SH-SY5Y (cell line): ENCODE results near the gene IGSF22.

Experiments used
- GATA2 ChIP-seq: IDR thresholded peaks from 2 replicates; pipeline ENCODE4 v1.6.1; 2011; ENCODE audit warnings: mild to moderate bottlenecking, low read depth, low read length
- GATA3 ChIP-seq: IDR thresholded peaks from 2 replicates; pipeline ENCODE4 v1.6.1; 2011; ENCODE audit warnings: low read depth, mild to moderate bottlenecking, low read length, moderate library complexity

The IGSF22 gene

DNA sequence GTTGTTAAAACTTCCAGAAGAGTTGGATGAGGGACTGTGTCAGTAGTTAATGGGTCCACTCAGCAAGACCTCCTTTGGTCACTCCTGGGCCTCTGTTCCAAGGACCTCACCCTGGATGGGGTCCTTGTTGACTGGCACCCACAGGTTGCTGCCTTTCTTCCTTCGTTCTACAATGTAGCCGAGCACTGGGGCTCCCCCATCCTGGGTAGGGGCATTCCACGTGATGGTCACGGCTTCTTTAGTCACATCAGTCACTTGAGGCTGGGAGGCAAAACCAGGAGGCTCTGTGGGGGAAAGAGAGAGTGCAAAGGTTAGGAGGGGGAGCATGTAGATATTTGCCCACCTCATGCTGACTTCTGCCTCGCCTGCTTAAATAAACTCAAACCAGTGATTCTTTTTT lies 15.4 kb downstream of the IGSF22 start:
- no peak for TF ChIP-seq GATA3

DNA sequence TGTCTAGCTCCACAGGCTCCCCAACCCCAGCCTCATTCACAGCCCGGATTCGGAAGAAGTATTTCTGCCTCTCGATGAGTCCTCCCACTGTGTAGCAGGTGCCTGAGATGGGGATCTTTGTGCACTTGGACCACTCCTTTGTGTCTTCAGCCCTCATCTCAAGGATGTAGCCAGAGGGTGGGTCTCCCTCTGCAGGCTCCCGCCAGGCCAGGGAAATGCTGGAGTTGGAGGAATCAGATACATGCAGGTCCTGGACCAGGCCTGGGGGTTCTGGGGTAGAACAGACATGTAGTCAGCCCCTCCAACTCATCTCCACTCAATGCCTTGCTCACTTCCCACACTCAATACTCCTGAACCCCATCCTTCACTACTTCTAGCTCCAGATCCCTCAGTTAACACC lies 16.6 kb downstream of the IGSF22 start:
- TF ChIP-seq GATA3 (no peak), GATA2 (no peak)

DNA sequence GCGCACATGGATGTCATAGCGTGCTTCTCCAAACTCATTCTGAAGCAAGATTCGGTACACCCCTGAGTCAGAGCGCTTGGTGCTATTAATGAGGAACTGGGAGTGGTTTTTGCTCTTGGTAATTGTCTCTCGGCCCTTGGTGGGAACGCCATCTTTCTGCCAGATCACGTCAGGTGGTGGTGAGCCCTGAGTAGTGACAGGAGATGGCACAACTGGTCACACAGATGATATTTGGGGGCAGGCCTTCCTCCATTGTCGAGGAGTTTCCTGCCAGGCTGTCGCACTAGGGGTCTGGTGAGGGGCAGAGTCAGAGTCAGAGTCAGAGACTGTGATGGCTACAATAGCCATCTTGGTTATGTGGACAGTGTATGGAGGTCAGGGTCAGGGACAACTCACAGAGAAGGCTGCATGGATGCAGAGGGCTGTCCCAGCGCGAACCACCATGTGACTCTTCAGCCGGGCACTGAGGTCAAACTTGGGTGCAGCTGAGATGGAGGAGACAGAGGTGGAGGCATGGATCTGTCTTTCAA lies 18.1 kb downstream of the IGSF22 start:
- TF ChIP-seq GATA3 (no peak), GATA2 (no peak)

- no peak; the same call in 1 of the 2 replicates for TF ChIP-seq GATA2
- TF ChIP-seq GATA3, result no peak
Measured at GRCh38 chr11:18706330-18707243, 19.4 kb downstream of the IGSF22 start.

DNA sequence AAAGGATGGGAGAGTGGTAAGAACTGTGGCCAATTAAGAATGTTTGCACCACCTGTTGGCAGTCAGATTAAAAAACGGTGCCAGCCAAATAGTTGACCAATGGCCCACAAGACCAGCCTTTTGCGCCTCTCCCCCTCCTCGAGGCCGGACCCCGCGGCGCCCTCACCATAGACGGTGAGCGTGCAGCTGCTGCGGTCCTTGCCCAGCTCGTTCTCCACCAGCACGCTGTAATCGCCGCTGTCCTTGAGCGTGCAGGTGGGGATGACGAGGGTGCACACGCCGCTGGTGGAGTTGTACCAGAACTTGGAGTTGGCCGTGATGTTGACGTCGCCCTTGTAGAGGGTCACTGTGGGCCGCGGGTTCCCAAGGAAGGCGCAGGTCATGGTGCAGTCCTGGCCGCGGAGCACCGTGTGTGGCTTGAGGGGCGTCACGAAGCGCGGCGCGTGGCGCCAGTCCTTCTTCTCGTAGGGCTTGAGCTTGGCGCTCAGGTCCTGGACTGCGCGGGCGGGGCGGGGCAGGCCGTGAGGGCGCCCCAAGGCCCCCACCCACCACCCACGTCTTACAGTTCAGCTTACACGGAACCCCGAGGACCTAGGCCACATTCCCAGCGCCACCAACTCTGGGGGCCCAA lies 20.2 kb downstream of the IGSF22 start:
- TF ChIP-seq GATA3 (no peak), GATA2 (no peak)

- TF ChIP-seq GATA3 (no peak), GATA2 (no peak)
Measured at GRCh38 chr11:18704698-18705097, 21.3 kb downstream of the IGSF22 start.

DNA sequence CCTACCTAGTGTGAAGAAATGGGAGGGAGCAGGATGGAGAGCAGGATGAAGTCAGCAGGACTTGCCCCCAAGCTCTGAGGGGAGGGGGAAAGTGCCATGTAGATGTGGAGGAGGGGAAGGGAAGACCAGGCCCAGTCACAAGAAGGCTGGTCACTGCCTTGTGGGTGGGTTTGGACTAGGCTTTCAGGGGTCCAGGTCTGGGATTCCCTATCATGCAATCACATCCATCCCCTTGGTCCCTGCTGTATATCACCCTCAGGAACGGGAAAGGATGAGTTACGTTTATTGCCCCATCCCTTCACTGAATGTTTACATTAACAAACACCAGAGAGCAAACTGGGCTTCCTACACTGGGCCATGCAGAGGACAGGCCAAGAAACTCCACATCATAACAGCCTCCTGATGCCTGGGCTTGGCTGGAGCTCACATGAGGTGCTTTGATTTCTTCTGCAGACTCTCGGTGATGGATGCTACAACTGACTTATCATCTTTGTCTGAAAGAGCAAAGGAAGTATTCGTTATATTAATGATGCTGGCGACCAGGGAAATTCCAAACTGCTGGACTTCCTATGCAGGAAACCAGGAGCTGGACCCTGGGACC lies 21.8 kb downstream of the IGSF22 start:
- TF ChIP-seq GATA2 (no peak), GATA3 (no peak)

- no peak for TF ChIP-seq GATA2
- no peak for TF ChIP-seq GATA3
Measured at GRCh38 chr11:18703001-18703763, 22.8 kb downstream of the IGSF22 start.

DNA sequence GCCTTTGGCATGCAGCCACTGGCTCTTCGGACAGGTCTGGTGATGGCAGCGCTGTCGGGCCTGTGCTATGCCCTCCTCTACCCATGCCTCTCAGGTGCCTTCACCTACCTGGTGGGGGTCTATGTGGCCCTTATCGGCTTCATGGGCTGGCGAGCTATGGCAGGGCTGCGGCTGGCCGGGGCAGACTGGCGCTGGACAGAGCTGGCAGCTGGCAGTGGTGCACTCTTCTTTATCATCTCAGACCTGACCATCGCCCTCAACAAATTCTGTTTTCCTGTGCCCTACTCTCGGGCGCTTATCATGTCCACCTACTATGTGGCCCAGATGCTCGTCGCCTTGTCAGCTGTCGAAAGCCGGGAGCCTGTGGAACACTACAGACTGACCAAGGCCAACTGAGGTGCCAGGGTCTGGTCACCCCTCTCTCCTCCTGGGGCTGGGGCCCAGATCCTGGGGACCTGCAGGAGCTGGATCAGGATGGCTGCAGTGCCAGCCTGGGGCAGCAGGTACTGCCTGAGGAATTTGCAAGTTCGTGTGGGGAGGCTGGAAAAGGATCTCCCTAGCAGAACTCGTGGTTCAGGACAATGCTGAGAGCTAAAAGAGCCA lies 24.3 kb downstream of the IGSF22 start:
- no peak for TF ChIP-seq GATA3

DNA sequence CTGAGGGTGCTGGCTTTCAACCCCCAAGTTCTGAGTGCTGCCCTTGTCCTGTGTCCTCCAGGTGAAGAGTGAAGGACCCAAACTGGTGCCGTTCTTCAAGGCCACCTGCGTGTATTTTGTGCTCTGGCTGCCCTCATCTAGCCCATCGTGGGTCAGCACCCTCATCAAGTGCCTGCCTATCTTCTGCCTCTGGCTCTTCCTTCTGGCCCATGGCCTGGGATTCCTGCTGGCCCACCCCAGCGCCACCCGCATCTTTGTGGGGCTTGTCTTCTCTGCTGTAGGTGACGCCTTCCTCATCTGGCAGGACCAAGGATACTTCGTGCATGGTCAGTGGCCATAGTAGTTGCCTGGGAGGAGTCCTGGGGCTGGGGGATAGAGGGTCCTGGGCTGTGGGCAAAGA lies 25.1 kb downstream of the IGSF22 start:
- TF ChIP-seq GATA3 (no peak), GATA2 (no peak)

DNA sequence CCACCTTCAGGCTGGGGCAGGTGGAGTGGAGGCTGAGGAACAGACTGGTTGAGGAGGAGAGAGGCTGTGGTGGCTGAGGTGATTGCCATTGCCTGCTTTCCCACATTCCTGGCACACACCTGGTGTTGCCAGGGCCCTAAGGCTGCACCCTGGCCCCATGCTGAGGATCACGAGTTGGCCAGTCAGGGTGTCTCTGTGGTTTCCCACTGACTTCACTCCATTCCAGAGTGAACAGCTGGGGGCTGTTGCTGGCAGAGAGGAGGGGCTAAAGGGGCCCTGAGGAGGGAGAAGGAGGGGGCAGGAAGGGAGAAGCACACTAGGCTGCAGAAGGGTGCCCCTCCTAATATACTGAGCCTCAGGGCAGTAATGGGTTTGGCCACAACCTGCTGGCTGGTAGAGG lies 25.6 kb downstream of the IGSF22 start:
- no peak for TF ChIP-seq GATA2
- TF ChIP-seq GATA3, result no peak

GRCh38 chr11:18699848-18700261 lies 26.1 kb downstream of the IGSF22 start:
- TF ChIP-seq GATA2 (no peak), GATA3 (no peak)

GRCh38 chr11:18699269-18699596 lies 26.8 kb downstream of the IGSF22 start:
- TF ChIP-seq GATA2, result no peak
- TF ChIP-seq GATA3, result no peak
